ENCODE measurements around the gene TGM1. TPM values are rescaled to one million over a fixed set of nuclear protein-coding genes. Genes with fewer than 3 reads are reported as not detected.

Gene TGM1
- total RNA-seq, 1 experiment from 2014 or later, result 2.9 TPM

- H3K4me3 Mint-ChIP-seq, result no peak overlapping the region
- WGBS (ENCODE audit: extremely low coverage, insufficient read length, low lambda C conversion rate), result no CpG with 5 or more reads among the region's 6 CpGs
- H3K79me2 ChIP-seq (ENCODE audit: insufficient read depth, low read length), result no peaks in the 10 kb centered on the region
Observed at GRCh38 chr14:24236689-24237462, 26.1 kb downstream of the TGM1 start.

More at GRCh38 chr14:24236689-24237462, 26.1 kb downstream of the TGM1 start:
- Histone ChIP-seq H3K9ac (ENCODE audit: extremely low read depth, insufficient read length, low read length) (no peak overlapping the region), H3K18ac (ENCODE audit: insufficient read length, low read depth, low read length) (no peak overlapping the region), H3K79me1 (ENCODE audit: insufficient read depth, low read depth, low read length, poor library complexity, severe bottlenecking) (no peaks in the 10 kb centered on the region), H3K23ac (ENCODE audit: insufficient read length, low read depth, low read length) (no peak overlapping the region), H3K27ac (ENCODE audit: insufficient read length, low read depth, low read length) (no peak overlapping the region), H4K20me1 (ENCODE audit: control insufficient read depth, insufficient read depth, insufficient read length) (peaks cover 2% of the 10 kb centered on the region), H4K8ac (replicated peaks; ENCODE audit: insufficient read length, low read depth, low read length) (no peak overlapping the region), H2BK12ac (ENCODE audit: insufficient read length, low read depth, low read length) (no peak overlapping the region), H4K5ac (ENCODE audit: insufficient read length, low read depth, low read length) (no peak overlapping the region), H3K23me2 (ENCODE audit: insufficient read length, low read depth, low read length, poor library complexity, severe bottlenecking) (peaks cover 13% of the 10 kb centered on the region), H4K91ac (ENCODE audit: insufficient read length, low read depth, low read length) (no peak overlapping the region), H3T11ph (ENCODE audit: low read length) (no peak overlapping the region), H2BK120ac (ENCODE audit: low read depth, low read length, poor library complexity, severe bottlenecking) (no peak overlapping the region), H3K4me2 (ENCODE audit: insufficient read depth, insufficient read length, low read length) (no peak overlapping the region), H3K14ac (ENCODE audit: insufficient read depth, low read length) (no peak overlapping the region), H2AK5ac (ENCODE audit: insufficient read length, low read length) (no peak overlapping the region), H2AFZ (ENCODE audit: low read length) (no peak overlapping the region), H3K4me1 (ENCODE audit: insufficient read depth, low read length) (0 out of 2 replicates have a peak, but pooled peaks cover 6% of the 10 kb centered on the region), H2BK5ac (ENCODE audit: insufficient read length, low read length) (no peak overlapping the region), H3K4ac (ENCODE audit: low read depth, low read length) (no peak overlapping the region), H3K27me3 (ENCODE audit: insufficient read depth, low read length) (no peaks in the 10 kb centered on the region), H3K9me3 (ENCODE audit: control insufficient read depth, low read depth, low read length) (no peaks in the 10 kb centered on the region), H3K56ac (ENCODE audit: insufficient read length, low read depth, low read length) (no peak overlapping the region), H2BK15ac (ENCODE audit: low read depth, low read length) (no peak overlapping the region), H2BK20ac (ENCODE audit: low read depth, low read length, poor library complexity, severe bottlenecking) (no peak overlapping the region)
- DNase-seq, result no peak
- TF ChIP-seq, protein P1, sequence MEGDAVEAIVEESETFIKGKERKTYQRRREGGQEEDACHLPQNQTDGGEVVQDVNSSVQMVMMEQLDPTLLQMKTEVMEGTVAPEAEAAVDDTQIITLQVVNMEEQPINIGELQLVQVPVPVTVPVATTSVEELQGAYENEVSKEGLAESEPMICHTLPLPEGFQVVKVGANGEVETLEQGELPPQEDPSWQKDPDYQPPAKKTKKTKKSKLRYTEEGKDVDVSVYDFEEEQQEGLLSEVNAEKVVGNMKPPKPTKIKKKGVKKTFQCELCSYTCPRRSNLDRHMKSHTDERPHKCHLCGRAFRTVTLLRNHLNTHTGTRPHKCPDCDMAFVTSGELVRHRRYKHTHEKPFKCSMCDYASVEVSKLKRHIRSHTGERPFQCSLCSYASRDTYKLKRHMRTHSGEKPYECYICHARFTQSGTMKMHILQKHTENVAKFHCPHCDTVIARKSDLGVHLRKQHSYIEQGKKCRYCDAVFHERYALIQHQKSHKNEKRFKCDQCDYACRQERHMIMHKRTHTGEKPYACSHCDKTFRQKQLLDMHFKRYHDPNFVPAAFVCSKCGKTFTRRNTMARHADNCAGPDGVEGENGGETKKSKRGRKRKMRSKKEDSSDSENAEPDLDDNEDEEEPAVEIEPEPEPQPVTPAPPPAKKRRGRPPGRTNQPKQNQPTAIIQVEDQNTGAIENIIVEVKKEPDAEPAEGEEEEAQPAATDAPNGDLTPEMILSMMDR (conservative IDR thresholded peaks at IDR 0.05), result no peak
- H3K9me3 Mint-ChIP-seq, result no peaks in the 10 kb centered on the region
- peaks cover 35 to 68% (median 67%) of the 10 kb centered on the region in 3 experiments; a peak in 6 of 7 replicates for H3K36me3 Mint-ChIP-seq (ENCODE audit: insufficient read depth in 1 of 3, low read depth in 3 of 3)
- peaks cover 10 to 17% of the 10 kb centered on the region in 2 experiments for H3K4me1 Mint-ChIP-seq
- no peaks in the 10 kb centered on the region for H3K27me3 Mint-ChIP-seq (ENCODE audit: low read depth)
- no peak overlapping the region; a peak in 1 of 7 replicates for H3K27ac Mint-ChIP-seq
